Measurements from ENCODE around the gene ZNF665.

DNA sequence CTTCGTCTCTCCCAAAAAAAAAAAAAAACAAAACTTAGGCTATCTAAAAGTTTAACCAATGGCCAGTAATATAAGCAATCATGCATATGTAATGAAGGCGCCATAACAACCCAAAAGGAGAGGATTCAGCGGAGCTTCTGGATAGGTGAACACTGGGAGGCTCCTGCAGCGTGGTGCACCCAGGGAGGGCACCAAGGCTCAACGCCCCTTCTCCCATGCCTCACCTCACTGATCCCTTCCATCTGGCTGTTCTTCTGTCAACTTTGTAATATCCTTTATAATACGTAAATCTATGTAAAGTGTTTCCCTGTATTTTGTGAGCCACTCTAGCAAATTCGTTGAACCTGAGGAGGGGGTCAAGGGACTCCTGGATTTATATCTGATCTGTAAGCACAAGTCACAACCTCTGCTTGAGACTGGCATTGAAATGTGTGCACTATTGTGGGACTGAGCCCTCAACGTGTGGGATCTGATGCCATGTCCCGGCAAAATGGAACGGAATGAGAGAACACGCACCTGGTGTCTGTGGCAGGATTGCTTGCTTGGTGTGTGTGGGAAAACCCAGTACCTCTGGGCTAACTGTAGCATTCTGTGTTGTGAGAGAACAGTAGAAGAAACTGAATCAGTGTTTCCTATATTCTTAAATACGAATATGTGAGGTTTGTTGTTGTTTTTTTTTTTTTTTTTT, 521 bp upstream of the ZNF665 start:
- TF ChIP-seq CTCF (IDR thresholded peaks at IDR 0.05) (no peak), POLR2A (IDR thresholded peaks at IDR 0.05) (no peak), EP300 (IDR thresholded peaks at IDR 0.05) (no peak), POLR2AphosphoS5 (IDR thresholded peaks at IDR 0.05) (no peak)
